ENCODE data around the gene PCDH9. TPM values are rescaled to one million over a fixed set of nuclear protein-coding genes. Genes with fewer than 3 reads are reported as not detected.

PCDH9 gene
- polyA plus RNA-seq, 1 donor, result 1.8 TPM

DNA sequence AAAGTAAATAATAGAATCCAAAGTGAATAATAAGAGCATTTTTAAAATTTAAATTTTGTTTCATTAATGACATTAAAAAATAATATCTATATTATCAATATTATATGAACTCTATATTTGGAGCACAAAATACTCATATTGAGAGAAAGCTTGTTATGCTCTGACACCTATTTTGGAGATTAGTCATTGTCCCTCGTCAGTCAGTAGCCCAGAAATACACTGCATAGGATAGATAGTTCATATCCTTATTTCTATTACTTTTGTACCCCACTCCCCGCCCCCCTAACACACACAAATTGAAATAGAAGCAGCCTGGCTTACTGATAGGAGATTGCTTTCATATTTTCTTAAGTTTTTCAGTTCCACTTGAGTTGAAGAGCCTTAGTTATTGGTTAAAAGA lies 652.8 kb downstream of the PCDH9 start:
- Histone ChIP-seq H3K27ac (ENCODE audit: low read length) (no peak overlapping the region), H3K4me1 (ENCODE audit: control insufficient read depth, insufficient read depth, low read length) (no peaks in the 10 kb centered on the region), H3K27me3 (ENCODE audit: control insufficient read depth, insufficient read depth, low read length) (no peaks in the 10 kb centered on the region), H3K9me3 (ENCODE audit: control insufficient read depth, low read depth, low read length) (no peaks in the 10 kb centered on the region), H3K4me3 (ENCODE audit: low read length) (no peak overlapping the region), H3K36me3 (ENCODE audit: control insufficient read depth, insufficient read depth, low read length) (no peaks in the 10 kb centered on the region)
- WGBS (ENCODE audit: insufficient coverage, low lambda C conversion rate), result 80% methylated on average over 1 of the region's 2 CpGs
- no peak for DNase-seq

GRCh38 chr13:66576381-66576780 lies 653.8 kb downstream of the PCDH9 start:
- H3K4me1 ChIP-seq (ENCODE audit: control insufficient read depth, insufficient read depth, low read length), result no peaks in the 10 kb centered on the region
- H3K4me3 ChIP-seq (ENCODE audit: low read length), result no peak overlapping the region
- WGBS (ENCODE audit: insufficient coverage, low lambda C conversion rate), result no CpG with 5 or more reads among the region's 1 CpG
- no peaks in the 10 kb centered on the region for H3K36me3 ChIP-seq (ENCODE audit: control insufficient read depth, insufficient read depth, low read length)
- no peaks in the 10 kb centered on the region for H3K27me3 ChIP-seq (ENCODE audit: control insufficient read depth, insufficient read depth, low read length)
- no peaks in the 10 kb centered on the region for H3K9me3 ChIP-seq (ENCODE audit: control insufficient read depth, low read depth, low read length)
- no peak overlapping the region for H3K27ac ChIP-seq (ENCODE audit: low read length)
- no peak for DNase-seq

DNA sequence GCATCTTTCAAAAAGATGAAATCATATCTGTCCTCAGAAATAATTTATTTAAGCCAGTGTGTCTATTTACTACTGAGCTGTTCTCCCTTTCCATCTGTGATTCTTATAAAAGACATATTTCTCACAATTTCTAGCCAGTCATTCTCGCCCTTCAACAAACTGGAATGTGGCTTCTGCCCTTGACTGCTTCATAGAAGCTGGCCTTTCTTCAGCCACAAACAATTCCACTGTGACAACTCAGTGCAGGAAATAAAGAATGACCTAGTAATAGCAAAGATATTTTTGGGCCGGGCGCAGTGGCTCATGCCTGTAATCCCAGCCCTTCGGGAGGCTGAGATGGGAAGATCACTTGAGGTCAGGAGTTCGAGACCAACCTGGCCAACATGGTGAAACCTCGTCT lies 655.5 kb downstream of the PCDH9 start:
- no CpG with 5 or more reads among the region's 6 CpGs for WGBS (ENCODE audit: insufficient coverage, low lambda C conversion rate)
- DNase-seq, result no peak
- Histone ChIP-seq H3K27ac (ENCODE audit: low read length) (no peak overlapping the region), H3K4me1 (ENCODE audit: control insufficient read depth, insufficient read depth, low read length) (no peaks in the 10 kb centered on the region), H3K4me3 (ENCODE audit: low read length) (no peak overlapping the region), H3K27me3 (ENCODE audit: control insufficient read depth, insufficient read depth, low read length) (no peaks in the 10 kb centered on the region), H3K9me3 (ENCODE audit: control insufficient read depth, low read depth, low read length) (no peaks in the 10 kb centered on the region), H3K36me3 (ENCODE audit: control insufficient read depth, insufficient read depth, low read length) (no peaks in the 10 kb centered on the region)

DNA sequence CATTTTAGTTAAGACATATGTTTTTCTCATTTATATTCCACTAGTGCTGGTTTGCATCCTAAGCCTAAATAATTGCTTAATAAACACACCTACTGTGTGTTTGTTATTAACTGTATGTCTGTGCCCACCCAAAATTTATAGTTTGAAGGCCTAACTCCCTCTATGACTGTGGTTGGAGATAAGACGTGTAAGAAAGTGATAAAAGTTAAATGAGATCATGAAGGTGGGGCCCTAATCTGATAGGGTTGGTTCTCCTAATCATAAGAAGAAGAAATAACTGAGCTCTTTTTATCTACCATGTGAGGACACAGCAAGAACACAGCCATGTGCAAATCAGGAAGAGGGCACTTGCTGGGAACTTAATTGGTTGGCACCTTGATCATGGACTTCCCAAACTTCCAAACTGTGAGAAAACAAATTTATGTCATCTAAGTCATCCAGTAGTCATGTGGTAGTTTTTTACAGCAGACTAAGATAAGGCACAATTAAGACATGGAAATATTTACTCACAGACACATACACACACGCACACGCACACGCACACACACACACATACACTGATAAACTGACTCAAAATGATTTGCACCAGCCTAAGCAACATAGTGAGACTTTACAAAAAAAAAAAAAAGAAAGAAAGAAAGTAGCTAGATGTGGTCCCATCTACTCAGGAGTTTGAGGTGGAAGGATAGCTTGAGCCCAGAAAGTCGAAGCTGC lies 662.1 kb downstream of the PCDH9 start:
- Histone ChIP-seq H3K27ac (ENCODE audit: low read length) (no peak overlapping the region), H3K9me3 (ENCODE audit: control insufficient read depth, low read depth, low read length) (no peaks in the 10 kb centered on the region), H3K36me3 (ENCODE audit: control insufficient read depth, insufficient read depth, low read length) (no peaks in the 10 kb centered on the region), H3K4me3 (ENCODE audit: low read length) (no peak overlapping the region), H3K4me1 (ENCODE audit: control insufficient read depth, insufficient read depth, low read length) (no peaks in the 10 kb centered on the region), H3K27me3 (ENCODE audit: control insufficient read depth, insufficient read depth, low read length) (no peaks in the 10 kb centered on the region)
- WGBS (ENCODE audit: insufficient coverage, low lambda C conversion rate), result no CpG with 5 or more reads among the region's 5 CpGs
- no peak for DNase-seq

GRCh38 chr13:66565279-66565678 lies 664.9 kb downstream of the PCDH9 start:
- H3K9me3 ChIP-seq (ENCODE audit: control insufficient read depth, low read depth, low read length), result peaks cover 6% of the 10 kb centered on the region
- H3K4me3 ChIP-seq (ENCODE audit: low read length), result no peak overlapping the region
- DNase-seq, result no peak
- no peaks in the 10 kb centered on the region for H3K4me1 ChIP-seq (ENCODE audit: control insufficient read depth, insufficient read depth, low read length)
- no peaks in the 10 kb centered on the region for H3K27me3 ChIP-seq (ENCODE audit: control insufficient read depth, insufficient read depth, low read length)
- no peak overlapping the region for H3K27ac ChIP-seq (ENCODE audit: low read length)
- H3K36me3 ChIP-seq (ENCODE audit: control insufficient read depth, insufficient read depth, low read length), result no peaks in the 10 kb centered on the region

DNA sequence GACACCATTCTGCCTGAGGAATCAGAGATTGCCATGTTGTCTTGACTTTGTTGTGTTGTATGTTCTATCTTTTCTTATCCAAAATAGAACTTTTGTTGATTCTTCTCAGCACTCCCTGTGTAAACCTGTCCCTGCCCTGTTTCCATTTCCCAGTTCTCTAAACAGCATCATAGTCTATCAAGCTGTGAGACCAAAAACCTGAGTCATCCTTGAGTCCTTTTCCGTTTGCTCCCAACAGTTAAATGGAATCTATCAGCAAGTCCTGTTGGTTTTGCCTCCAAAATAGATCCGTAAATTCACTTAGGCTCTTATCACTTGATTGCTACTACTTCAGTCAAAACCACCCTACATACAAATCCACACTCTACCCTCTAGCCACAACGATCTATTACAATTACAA lies 667.1 kb downstream of the PCDH9 start:
- Histone ChIP-seq H3K9me3 (ENCODE audit: control insufficient read depth, low read depth, low read length) (peaks cover 6% of the 10 kb centered on the region), H3K4me1 (ENCODE audit: control insufficient read depth, insufficient read depth, low read length) (no peaks in the 10 kb centered on the region), H3K36me3 (ENCODE audit: control insufficient read depth, insufficient read depth, low read length) (no peaks in the 10 kb centered on the region), H3K27me3 (ENCODE audit: control insufficient read depth, insufficient read depth, low read length) (no peaks in the 10 kb centered on the region), H3K4me3 (ENCODE audit: low read length) (no peak overlapping the region), H3K27ac (ENCODE audit: low read length) (no peak overlapping the region)
- 90% methylated on average over 1 of the region's 3 CpGs for WGBS (ENCODE audit: insufficient coverage, low lambda C conversion rate)
- DNase-seq, result no peak

GRCh38 chr13:66562054-66562453 lies 668.1 kb downstream of the PCDH9 start:
- WGBS (ENCODE audit: insufficient coverage, low lambda C conversion rate), result 100% methylated on average over 3 of the region's 5 CpGs
- no peaks in the 10 kb centered on the region for H3K36me3 ChIP-seq (ENCODE audit: control insufficient read depth, insufficient read depth, low read length)
- no peak for DNase-seq
- no peak overlapping the region for H3K27ac ChIP-seq (ENCODE audit: low read length)
- H3K4me1 ChIP-seq (ENCODE audit: control insufficient read depth, insufficient read depth, low read length), result no peaks in the 10 kb centered on the region
- peaks cover 6% of the 10 kb centered on the region for H3K9me3 ChIP-seq (ENCODE audit: control insufficient read depth, low read depth, low read length)
- H3K4me3 ChIP-seq (ENCODE audit: low read length), result no peak overlapping the region
- H3K27me3 ChIP-seq (ENCODE audit: control insufficient read depth, insufficient read depth, low read length), result no peaks in the 10 kb centered on the region

DNA sequence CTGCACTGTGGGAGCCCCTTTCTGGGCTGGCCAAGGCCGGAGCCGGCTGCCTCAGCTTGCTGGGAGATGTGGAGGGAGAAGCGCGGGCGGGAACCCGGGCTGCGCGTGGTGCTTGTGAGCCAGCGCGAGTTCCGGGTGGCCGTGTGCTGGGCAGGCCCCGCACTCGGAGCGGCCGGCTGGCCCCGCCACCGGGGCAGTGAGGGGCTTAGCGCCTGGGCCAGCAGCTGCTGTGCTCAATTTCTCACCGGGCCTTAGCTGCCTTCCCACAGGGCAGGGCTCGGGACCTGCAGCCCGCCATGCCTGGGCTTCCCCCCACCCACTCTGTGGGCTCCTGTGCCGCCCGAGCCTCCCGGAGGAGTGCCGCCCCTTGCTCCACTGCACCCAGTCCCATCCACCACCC lies 669.1 kb downstream of the PCDH9 start:
- H3K36me3 ChIP-seq (ENCODE audit: control insufficient read depth, insufficient read depth, low read length), result no peaks in the 10 kb centered on the region
- DNase-seq, result no peak
- WGBS (ENCODE audit: insufficient coverage, low lambda C conversion rate), result no CpG with 5 or more reads among the region's 26 CpGs
- peaks cover 6% of the 10 kb centered on the region for H3K9me3 ChIP-seq (ENCODE audit: control insufficient read depth, low read depth, low read length)
- H3K27ac ChIP-seq (ENCODE audit: low read length), result no peak overlapping the region
- no peaks in the 10 kb centered on the region for H3K27me3 ChIP-seq (ENCODE audit: control insufficient read depth, insufficient read depth, low read length)
- H3K4me1 ChIP-seq (ENCODE audit: control insufficient read depth, insufficient read depth, low read length), result no peaks in the 10 kb centered on the region
- no peak overlapping the region for H3K4me3 ChIP-seq (ENCODE audit: low read length)

- H3K27me3 ChIP-seq (ENCODE audit: control insufficient read depth, insufficient read depth, low read length), result no peaks in the 10 kb centered on the region
- H3K4me1 ChIP-seq (ENCODE audit: control insufficient read depth, insufficient read depth, low read length), result no peaks in the 10 kb centered on the region
- H3K36me3 ChIP-seq (ENCODE audit: control insufficient read depth, insufficient read depth, low read length), result no peaks in the 10 kb centered on the region
- no peak overlapping the region for H3K27ac ChIP-seq (ENCODE audit: low read length)
- no CpG with 5 or more reads among the region's 3 CpGs for WGBS (ENCODE audit: insufficient coverage, low lambda C conversion rate)
- H3K9me3 ChIP-seq (ENCODE audit: control insufficient read depth, low read depth, low read length), result peaks cover 6% of the 10 kb centered on the region
- no peak for DNase-seq
- H3K4me3 ChIP-seq (ENCODE audit: low read length), result no peak overlapping the region
Measured at GRCh38 chr13:66560189-66560588, 669.9 kb downstream of the PCDH9 start.

- no peaks in the 10 kb centered on the region for H3K27me3 ChIP-seq (ENCODE audit: control insufficient read depth, insufficient read depth, low read length)
- H3K4me3 ChIP-seq (ENCODE audit: low read length), result no peak overlapping the region
- no peak for DNase-seq
- peaks cover 6% of the 10 kb centered on the region for H3K9me3 ChIP-seq (ENCODE audit: control insufficient read depth, low read depth, low read length)
- H3K27ac ChIP-seq (ENCODE audit: low read length), result no peak overlapping the region
- H3K36me3 ChIP-seq (ENCODE audit: control insufficient read depth, insufficient read depth, low read length), result no peaks in the 10 kb centered on the region
- H3K4me1 ChIP-seq (ENCODE audit: control insufficient read depth, insufficient read depth, low read length), result no peaks in the 10 kb centered on the region
Measured at GRCh38 chr13:66559093-66559492, 671.0 kb downstream of the PCDH9 start.

- Histone ChIP-seq H3K4me1 (ENCODE audit: control insufficient read depth, insufficient read depth, low read length) (no peaks in the 10 kb centered on the region), H3K27me3 (ENCODE audit: control insufficient read depth, insufficient read depth, low read length) (no peaks in the 10 kb centered on the region), H3K27ac (ENCODE audit: low read length) (no peak overlapping the region), H3K9me3 (ENCODE audit: control insufficient read depth, low read depth, low read length) (peaks cover 6% of the 10 kb centered on the region), H3K36me3 (ENCODE audit: control insufficient read depth, insufficient read depth, low read length) (no peaks in the 10 kb centered on the region), H3K4me3 (ENCODE audit: low read length) (no peak overlapping the region)
- no CpG with 5 or more reads among the region's 2 CpGs for WGBS (ENCODE audit: insufficient coverage, low lambda C conversion rate)
- no peak for DNase-seq
Measured at GRCh38 chr13:66558506-66558905, 671.6 kb downstream of the PCDH9 start.
